Dermis lymphatic vessel endothelial cell (primary cell): Measurements from ENCODE around the gene GPR89B. TPM values are rescaled to one million over a fixed set of nuclear protein-coding genes. Genes with fewer than 3 reads are reported as not detected.

Experiments
- total RNA-seq: library from RNA; depleted of rRNA; stranded (reverse); fragments of >200 nt; gene quantifications from 2 replicates; pipeline ENCODE4 v1.2.1, GENCODE V29; 2014

Gene GPR89B
- 9.5 and 16.9 TPM in 2 replicates for total RNA-seq

DNA sequence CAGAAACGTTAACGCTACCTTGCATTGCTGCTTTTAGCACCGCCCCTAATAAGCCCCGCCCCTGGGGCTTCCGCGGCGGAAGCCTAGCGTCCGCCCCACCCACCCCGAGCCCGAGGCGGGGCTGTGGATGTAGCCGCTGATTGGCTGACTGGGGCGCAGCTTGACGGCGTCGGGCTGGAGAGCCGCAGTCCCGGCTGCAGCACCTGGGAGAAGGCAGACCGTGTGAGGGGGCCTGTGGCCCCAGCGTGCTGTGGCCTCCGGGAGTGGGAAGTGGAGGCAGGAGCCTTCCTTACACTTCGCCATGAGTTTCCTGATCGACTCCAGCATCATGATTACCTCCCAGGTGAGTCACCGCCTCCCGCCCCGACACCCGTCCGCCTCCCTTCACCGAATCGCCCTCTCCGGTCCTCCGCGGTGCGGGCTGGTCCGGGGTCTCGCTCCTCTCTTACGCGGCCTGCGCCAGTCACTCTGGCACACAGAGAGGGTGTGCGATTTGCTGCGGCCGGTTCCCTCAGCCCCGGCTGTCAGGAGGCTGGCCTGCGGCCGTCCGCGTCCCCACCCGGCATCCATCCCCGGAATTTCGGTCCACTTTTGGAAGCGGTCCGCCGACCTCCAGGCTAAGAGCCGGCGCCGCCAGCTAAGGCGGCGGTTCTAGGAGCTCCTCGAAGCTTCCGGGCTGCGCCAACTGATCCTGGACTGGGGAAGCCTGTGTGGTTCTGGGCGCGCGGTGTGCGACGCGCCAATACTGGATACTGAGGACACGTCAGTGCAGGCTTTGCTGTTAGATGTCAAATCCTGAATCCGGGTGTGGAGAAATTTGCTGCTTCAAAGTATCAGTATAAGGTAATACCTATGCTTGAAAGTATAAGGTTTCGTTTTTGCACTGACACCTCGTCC, at the start of gene GPR89B:
Gene GPR89B (plus strand): TSS at position 185 of the 897 bp plus-strand sequence. CDS start 117 bp downstream, at position 302.

DNA sequence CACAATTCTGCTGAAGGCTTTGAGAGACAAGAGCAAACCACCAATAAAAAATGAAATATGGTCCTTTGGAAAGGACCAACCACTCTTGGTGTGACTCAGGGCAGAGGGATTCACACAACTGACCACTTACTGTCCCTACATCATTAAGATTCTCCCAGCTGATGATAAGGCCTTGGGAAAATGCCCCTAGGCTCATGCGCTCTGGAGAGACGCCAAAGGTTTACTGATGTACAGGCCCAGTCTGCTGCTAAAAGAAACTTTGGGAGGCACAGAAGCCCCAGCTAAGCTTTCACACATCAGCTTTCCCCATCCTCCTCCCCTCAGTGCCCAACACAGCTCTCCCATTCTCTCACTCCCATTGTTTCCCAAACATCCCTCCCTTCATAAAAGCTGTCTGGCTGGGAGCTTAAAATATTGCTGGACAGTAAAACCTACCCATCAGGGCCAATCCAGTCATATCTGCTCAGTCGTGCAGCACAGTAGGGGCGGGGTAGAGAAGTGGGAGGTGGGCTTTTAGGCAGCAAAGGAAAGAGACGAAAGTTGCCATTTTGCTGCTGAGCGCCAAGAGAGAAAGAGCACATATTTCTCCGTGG, 25.9 kb upstream of the GPR89B start, which contains the start of gene GJA8:
Gene GJA8 (plus strand): TSS at position 543 of the 593 bp plus-strand sequence. CDS start 5,161 bp downstream, outside the sequence.

Other genes starting within 250 kb of the GPR89B start
- gene GJA5, start 167.8 kb upstream of the GPR89B start, total RNA-seq, result under 0.01 and 0.09 TPM in 2 replicates
- gene GJA8, start 25.6 kb upstream of the GPR89B start, total RNA-seq, result not detected in 2 replicates
- gene NBPF11, start 223.9 kb downstream of the GPR89B start, total RNA-seq, result 3.7 and 4.7 TPM in 2 replicates